ENCODE data around the gene KCNAB1. TPM values are rescaled to one million over a fixed set of nuclear protein-coding genes. Genes with fewer than 3 reads are reported as not detected.

KCNAB1 gene
- total RNA-seq, 2 experiments from 2014 or later: not detected

DNA sequence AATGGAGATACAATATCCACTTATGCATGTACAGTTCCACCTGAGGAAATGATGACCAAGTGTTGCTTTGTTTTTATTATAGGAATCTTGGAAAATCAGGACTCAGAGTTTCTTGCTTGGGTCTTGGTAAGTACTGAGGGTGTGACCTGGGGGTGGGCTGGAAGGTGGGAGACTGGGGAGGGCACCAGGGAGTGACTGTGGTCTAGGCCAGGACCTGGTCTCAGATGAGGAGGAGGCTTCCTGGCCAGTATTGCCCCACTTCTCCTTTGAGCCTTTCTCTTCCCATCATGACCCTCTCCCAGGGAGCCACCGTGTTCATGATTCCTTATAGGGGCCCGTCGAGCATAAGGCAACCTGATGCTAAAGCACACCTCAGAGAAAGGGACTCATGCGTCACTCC is 301.2 kb downstream of the KCNAB1 start:
- Histone ChIP-seq H3K4me1 (ENCODE audit: insufficient read depth, low read length, poor library complexity, severe bottlenecking) (no peaks in the 10 kb centered on the region), H3K79me2 (ENCODE audit: insufficient read depth, low read depth, low read length) (no peaks in the 10 kb centered on the region), H3K4me3 (ENCODE audit: low read depth, low read length, poor library complexity, severe bottlenecking) (no peak overlapping the region), H3K4me2 (ENCODE audit: low read length) (no peak overlapping the region), H3K36me3 (ENCODE audit: insufficient read depth, low read length) (no peaks in the 10 kb centered on the region), H2AFZ (ENCODE audit: low read length) (no peak overlapping the region), H3K9me3 (ENCODE audit: low read length) (no peaks in the 10 kb centered on the region), H3K9me2 (ENCODE audit: insufficient read depth, low read length) (no peaks in the 10 kb centered on the region), H3K27ac (ENCODE audit: low read depth, low read length, poor library complexity, severe bottlenecking) (no peak overlapping the region), H4K20me1 (ENCODE audit: insufficient read depth, low read length) (no peaks in the 10 kb centered on the region)
- POLR2A ChIA-PET: no interaction called here
- CTCF ChIA-PET (ENCODE audit: unreplicated experiment): no interaction called here
- DNase-seq (ENCODE audit: low spot score): no peak
- TF ChIP-seq, protein P1, sequence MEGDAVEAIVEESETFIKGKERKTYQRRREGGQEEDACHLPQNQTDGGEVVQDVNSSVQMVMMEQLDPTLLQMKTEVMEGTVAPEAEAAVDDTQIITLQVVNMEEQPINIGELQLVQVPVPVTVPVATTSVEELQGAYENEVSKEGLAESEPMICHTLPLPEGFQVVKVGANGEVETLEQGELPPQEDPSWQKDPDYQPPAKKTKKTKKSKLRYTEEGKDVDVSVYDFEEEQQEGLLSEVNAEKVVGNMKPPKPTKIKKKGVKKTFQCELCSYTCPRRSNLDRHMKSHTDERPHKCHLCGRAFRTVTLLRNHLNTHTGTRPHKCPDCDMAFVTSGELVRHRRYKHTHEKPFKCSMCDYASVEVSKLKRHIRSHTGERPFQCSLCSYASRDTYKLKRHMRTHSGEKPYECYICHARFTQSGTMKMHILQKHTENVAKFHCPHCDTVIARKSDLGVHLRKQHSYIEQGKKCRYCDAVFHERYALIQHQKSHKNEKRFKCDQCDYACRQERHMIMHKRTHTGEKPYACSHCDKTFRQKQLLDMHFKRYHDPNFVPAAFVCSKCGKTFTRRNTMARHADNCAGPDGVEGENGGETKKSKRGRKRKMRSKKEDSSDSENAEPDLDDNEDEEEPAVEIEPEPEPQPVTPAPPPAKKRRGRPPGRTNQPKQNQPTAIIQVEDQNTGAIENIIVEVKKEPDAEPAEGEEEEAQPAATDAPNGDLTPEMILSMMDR (conservative IDR thresholded peaks at IDR 0.05; ENCODE audit: low read length): no peak
- TF ChIP-seq EZH2phosphoT487 (IDR thresholded peaks at IDR 0.05; ENCODE audit: borderline replicate concordance, low read depth, low read length): no peak
- BruUV-seq (replicated peaks): no TSS peak
- intact Hi-C loops (cut with micrococcal nuclease; ENCODE audit: unreplicated experiment): no loop called here

DNA sequence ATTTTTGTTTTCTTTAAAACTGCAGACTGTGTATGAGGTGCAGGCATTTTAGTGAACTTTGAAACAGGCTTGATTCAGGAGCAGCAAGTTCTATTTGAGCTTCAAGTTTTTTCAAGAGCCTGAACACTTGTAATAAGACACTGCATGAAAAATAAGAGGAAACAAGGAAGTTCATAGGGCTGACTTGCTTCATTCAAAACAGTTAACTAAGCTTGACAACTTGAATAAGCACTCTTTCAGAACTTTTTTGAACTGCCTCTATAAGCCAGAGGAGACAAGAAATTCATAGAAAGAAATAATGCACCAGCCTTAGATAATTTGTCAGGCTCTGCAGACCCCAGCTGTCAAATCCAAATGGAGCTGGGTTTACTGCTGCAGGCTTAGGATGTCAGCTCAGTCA is 304.4 kb downstream of the KCNAB1 start:
- POLR2A ChIA-PET: no interaction called here
- Histone ChIP-seq H3K27ac (ENCODE audit: low read depth, low read length, poor library complexity, severe bottlenecking) (no peak overlapping the region), H4K20me1 (ENCODE audit: insufficient read depth, low read length) (no peaks in the 10 kb centered on the region), H2AFZ (ENCODE audit: low read length) (no peak overlapping the region), H3K4me1 (ENCODE audit: insufficient read depth, low read length, poor library complexity, severe bottlenecking) (no peaks in the 10 kb centered on the region), H3K36me3 (ENCODE audit: insufficient read depth, low read length) (no peaks in the 10 kb centered on the region), H3K9me2 (ENCODE audit: insufficient read depth, low read length) (no peaks in the 10 kb centered on the region), H3K79me2 (ENCODE audit: insufficient read depth, low read depth, low read length) (no peaks in the 10 kb centered on the region), H3K9me3 (ENCODE audit: low read length) (no peaks in the 10 kb centered on the region), H3K4me2 (ENCODE audit: low read length) (no peak overlapping the region), H3K4me3 (ENCODE audit: low read depth, low read length, poor library complexity, severe bottlenecking) (no peak overlapping the region)
- CTCF ChIA-PET (ENCODE audit: unreplicated experiment): no interaction called here
- no peak for DNase-seq (ENCODE audit: low spot score)
- BruUV-seq (replicated peaks): no TSS peak
- TF ChIP-seq, protein P1 (conservative IDR thresholded peaks at IDR 0.05; ENCODE audit: low read length): no peak
- no peak for TF ChIP-seq EZH2phosphoT487 (IDR thresholded peaks at IDR 0.05; ENCODE audit: borderline replicate concordance, low read depth, low read length)
- intact Hi-C loops (cut with micrococcal nuclease; ENCODE audit: unreplicated experiment): no loop called here

DNA sequence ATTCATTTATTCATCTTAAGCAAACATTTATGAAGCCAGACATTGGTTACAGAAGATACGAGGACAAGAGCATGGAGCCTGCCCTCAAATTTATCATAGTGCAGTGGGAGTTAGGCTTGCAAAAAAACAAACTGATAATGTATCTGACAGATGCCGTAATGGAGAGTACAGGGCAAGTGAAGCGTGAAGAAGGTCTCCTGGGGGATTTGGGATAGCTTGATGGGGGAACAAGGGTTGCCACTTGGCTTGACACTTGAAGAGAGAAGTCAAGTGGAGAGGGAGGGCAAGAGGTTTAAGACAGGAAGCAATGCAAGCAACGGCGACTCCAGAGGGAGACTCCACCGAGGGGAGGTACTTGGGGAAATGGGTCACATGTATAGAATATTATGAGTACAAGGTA is 305.3 kb downstream of the KCNAB1 start:
- Histone ChIP-seq H4K20me1 (ENCODE audit: insufficient read depth, low read length) (no peaks in the 10 kb centered on the region), H3K79me2 (ENCODE audit: insufficient read depth, low read depth, low read length) (no peaks in the 10 kb centered on the region), H3K4me2 (ENCODE audit: low read length) (no peak overlapping the region), H3K4me1 (ENCODE audit: insufficient read depth, low read length, poor library complexity, severe bottlenecking) (no peaks in the 10 kb centered on the region), H2AFZ (ENCODE audit: low read length) (no peak overlapping the region), H3K9me2 (ENCODE audit: insufficient read depth, low read length) (no peaks in the 10 kb centered on the region), H3K36me3 (ENCODE audit: insufficient read depth, low read length) (no peaks in the 10 kb centered on the region), H3K27ac (ENCODE audit: low read depth, low read length, poor library complexity, severe bottlenecking) (no peak overlapping the region), H3K4me3 (ENCODE audit: low read depth, low read length, poor library complexity, severe bottlenecking) (no peak overlapping the region), H3K9me3 (ENCODE audit: low read length) (no peaks in the 10 kb centered on the region)
- CTCF ChIA-PET (ENCODE audit: unreplicated experiment): no interaction called here
- intact Hi-C loops (cut with micrococcal nuclease; ENCODE audit: unreplicated experiment): no loop called here
- POLR2A ChIA-PET: interaction anchor here (0.6 kb wide), 1 partner anchor 238 kb away, joined by 3 read pairs; no protein-coding TSS in a partner anchor
- TF ChIP-seq, protein P1 (conservative IDR thresholded peaks at IDR 0.05; ENCODE audit: low read length): no peak
- TF ChIP-seq EZH2phosphoT487 (IDR thresholded peaks at IDR 0.05; ENCODE audit: borderline replicate concordance, low read depth, low read length): no peak
- no TSS peak for BruUV-seq (replicated peaks)
- DNase-seq (ENCODE audit: low spot score): no peak

Data from OCI-LY7 (cell line).